H9 (cell line): ENCODE measurements around the gene PPARG. TPM values are rescaled to one million over a fixed set of nuclear protein-coding genes. Genes with fewer than 3 reads are reported as not detected.

Experiments used
- DNase-seq: peaks from one replicate; pipeline ENCODE4 v3.0.0-alpha.2; 2017
- H2AFZ ChIP-seq: one replicate; pipeline ENCODE4 v1.6.1; 2013; ENCODE audit warnings: mild to moderate bottlenecking, low read length, control low read depth, moderate library complexity
- H2AK5ac ChIP-seq: 2 replicates; pipeline ENCODE4 v1.6.1; 2013; ENCODE audit warnings: low read length, control low read depth, mixed read lengths; ENCODE audit not compliant: insufficient read length
- H2BK120ac ChIP-seq: one replicate; pipeline ENCODE4 v1.6.1; 2013; ENCODE audit warnings: low read depth, mild to moderate bottlenecking, low read length, control low read depth, inconsistent platforms; ENCODE audit not compliant: poor library complexity, severe bottlenecking
- H2BK12ac ChIP-seq: 2 replicates; pipeline ENCODE4 v1.6.1; 2013; ENCODE audit warnings: low read length, control low read depth, mixed read lengths, low read depth; ENCODE audit not compliant: insufficient read length
- H2BK15ac ChIP-seq: 2 replicates; pipeline ENCODE4 v1.6.1; 2013; ENCODE audit warnings: low read depth, low read length, control low read depth
- H2BK20ac ChIP-seq: one replicate; pipeline ENCODE4 v1.6.1; 2013; ENCODE audit warnings: low read depth, mild to moderate bottlenecking, low read length, control low read depth, inconsistent platforms; ENCODE audit not compliant: poor library complexity, severe bottlenecking
- H2BK5ac ChIP-seq: 2 replicates; pipeline ENCODE4 v1.6.1; 2013; ENCODE audit warnings: low read length, control low read depth, mixed read lengths; ENCODE audit not compliant: insufficient read length
- H3K14ac ChIP-seq: 2 replicates; pipeline ENCODE4 v1.6.1; 2013; ENCODE audit warnings: low read length, control low read depth; ENCODE audit not compliant: insufficient read depth
- H3K18ac ChIP-seq: 2 replicates; pipeline ENCODE4 v1.6.1; 2013; ENCODE audit warnings: low read depth, mild to moderate bottlenecking, mixed read lengths, low read length, control low read depth; ENCODE audit not compliant: insufficient read length
- H3K23ac ChIP-seq: 2 replicates; pipeline ENCODE4 v1.6.1; 2013; ENCODE audit warnings: low read length, control low read depth, mixed read lengths, low read depth; ENCODE audit not compliant: insufficient read length
- H3K23me2 ChIP-seq: 2 replicates; pipeline ENCODE4 v1.6.1; 2013; ENCODE audit warnings: low read depth, mild to moderate bottlenecking, mixed read lengths, low read length, control low read depth; ENCODE audit not compliant: insufficient read length, poor library complexity, severe bottlenecking
- H3K27ac ChIP-seq: 2 replicates; pipeline ENCODE4 v1.5.1; 2013; ENCODE audit warnings: low read length, control low read depth, mixed read lengths, low read depth; ENCODE audit not compliant: insufficient read length
- H3K27me3 ChIP-seq: 2 replicates; pipeline ENCODE4 v1.6.1; 2013; ENCODE audit warnings: low read length, control low read depth, inconsistent platforms; ENCODE audit not compliant: insufficient read depth
- H3K4ac ChIP-seq: 2 replicates; pipeline ENCODE4 v1.6.1; 2013; ENCODE audit warnings: low read depth, mild to moderate bottlenecking, control low read depth, inconsistent platforms, low read length, moderate library complexity
- H3K4me1 ChIP-seq: 2 replicates; pipeline ENCODE4 v1.6.1; 2013; ENCODE audit warnings: low read length, control low read depth, inconsistent platforms; ENCODE audit not compliant: insufficient read depth
- H3K4me2 ChIP-seq: 2 replicates; pipeline ENCODE4 v1.6.1; 2013; ENCODE audit warnings: low read length, control low read depth, mixed read lengths; ENCODE audit not compliant: insufficient read length, insufficient read depth
- H3K56ac ChIP-seq: 2 replicates; pipeline ENCODE4 v1.6.1; 2013; ENCODE audit warnings: low read depth, mild to moderate bottlenecking, mixed read lengths, low read length, control low read depth; ENCODE audit not compliant: insufficient read length
- H3K79me1 ChIP-seq: 2 replicates; pipeline ENCODE4 v1.6.1; 2013; ENCODE audit warnings: low read depth, mild to moderate bottlenecking, moderate library complexity, low read length, control low read depth, inconsistent platforms; ENCODE audit not compliant: insufficient read depth, poor library complexity, severe bottlenecking
- H3K79me2 ChIP-seq: 2 replicates; pipeline ENCODE4 v1.6.1; 2013; ENCODE audit warnings: low read length, control low read depth, inconsistent platforms; ENCODE audit not compliant: insufficient read depth
- H3K9ac ChIP-seq: 2 replicates; pipeline ENCODE4 v1.6.1; 2013; ENCODE audit warnings: low read length, control low read depth, mixed read lengths; ENCODE audit not compliant: insufficient read length; ENCODE audit errors: extremely low read depth
- H3K9me3 ChIP-seq: one replicate; pipeline ENCODE4 v1.6.1; 2013; ENCODE audit warnings: low read depth, low read length, inconsistent platforms; ENCODE audit not compliant: control insufficient read depth
- H3T11ph ChIP-seq: one replicate; pipeline ENCODE4 v1.6.1; 2013; ENCODE audit warnings: mild to moderate bottlenecking, low read length, control low read depth, inconsistent platforms
- H4K20me1 ChIP-seq: one replicate; pipeline ENCODE4 v1.6.1; 2013; ENCODE audit not compliant: control insufficient read depth, insufficient read length, insufficient read depth
- H4K5ac ChIP-seq: 2 replicates; pipeline ENCODE4 v1.6.1; 2013; ENCODE audit warnings: low read depth, mild to moderate bottlenecking, mixed read lengths, low read length, control low read depth; ENCODE audit not compliant: insufficient read length
- H4K8ac ChIP-seq: replicated peaks from 2 replicates; pipeline ENCODE4 v1.6.1; 2013; ENCODE audit warnings: low read length, control low read depth, mixed read lengths, low read depth; ENCODE audit not compliant: insufficient read length
- H4K91ac ChIP-seq: 2 replicates; pipeline ENCODE4 v1.6.1; 2013; ENCODE audit warnings: low read depth, mild to moderate bottlenecking, moderate library complexity, mixed read lengths, low read length, control low read depth; ENCODE audit not compliant: insufficient read length
- H3K27ac Mint-ChIP-seq, 3 experiments: 2 replicates in 2 of 3; 3 replicates in 1 of 3; pipeline ENCODE4 v1.8.0; 2020 to 2021; ENCODE audit warnings: mixed read lengths in 3 of 3, mild to moderate bottlenecking in 1 of 3, moderate library complexity in 1 of 3
- H3K27me3 Mint-ChIP-seq: 2 replicates; pipeline ENCODE4 v1.8.0; 2021; ENCODE audit warnings: low read depth, mild to moderate bottlenecking, moderate library complexity, mixed read lengths
- H3K36me3 Mint-ChIP-seq, 3 experiments: 2 replicates in 2 of 3; 3 replicates in 1 of 3; pipeline ENCODE4 v1.8.0; 2020 to 2021; ENCODE audit warnings: low read depth in 3 of 3, mixed read lengths in 3 of 3; ENCODE audit not compliant: insufficient read depth in 1 of 3
- H3K4me1 Mint-ChIP-seq, 2 experiments: 2 replicates each; pipeline ENCODE4 v1.8.0; 2020; ENCODE audit warnings: mixed read lengths in 2 of 2
- H3K4me3 Mint-ChIP-seq, 2 experiments: 2 replicates in 1 of 2; 3 replicates in 1 of 2; pipeline ENCODE4 v1.8.0; 2020 to 2021; ENCODE audit warnings: mild to moderate bottlenecking in 2 of 2, mixed read lengths in 2 of 2, moderate library complexity in 1 of 2
- H3K9me3 Mint-ChIP-seq, 2 experiments: 2 replicates in 1 of 2; 3 replicates in 1 of 2; pipeline ENCODE4 v1.8.0; 2020; ENCODE audit warnings: mild to moderate bottlenecking in 2 of 2, mixed read lengths in 2 of 2, moderate library complexity in 1 of 2
- CTCF ChIP-seq: fragments of 200-600 bp; sonication (generic); conservative IDR thresholded peaks from 3 replicates; pipeline ENCODE4 v1.8.0; 2021; ENCODE audit warnings: antibody characterized with exemption, mild to moderate bottlenecking
- WGBS: extraction: QIAGEN DNeasy Blood & Tissue Kit; methylation state at CpG from one replicate; pipeline ENCODE4 v1.1.7; 2013; ENCODE audit warnings: missing lambda C conversion rate, low lambda C conversion rate, mixed read lengths; ENCODE audit not compliant: insufficient read length; ENCODE audit errors: extremely low coverage; 5-methylcytosine and 5-hydroxymethylcytosine counted together
- total RNA-seq: library from RNA; stranded (reverse); gene quantifications from 2 replicates; pipeline ENCODE4 v1.2.1, GENCODE V29; 2021

The PPARG gene
- total RNA-seq, 1 experiment from 2014 or later: 0.42 TPM

- Mint-ChIP-seq H3K27ac (no peak overlapping the region), H3K4me1 (peaks cover 5 to 6% of the 10 kb centered on the region in 2 experiments), H3K36me3 (no peaks in the 10 kb centered on the region), H3K4me3 (no peak overlapping the region), H3K9me3 (no peaks in the 10 kb centered on the region), H3K27me3 (peaks cover 7% of the 10 kb centered on the region)
- Histone ChIP-seq H3K79me1 (no peaks in the 10 kb centered on the region), H3T11ph (no peak overlapping the region), H2AK5ac (no peak overlapping the region), H3K27ac (no peak overlapping the region), H2BK20ac (no peak overlapping the region), H3K4me2 (no peak overlapping the region), H4K91ac (no peak overlapping the region), H3K9me3 (no peaks in the 10 kb centered on the region), H3K4me1 (peaks cover 3% of the 10 kb centered on the region; the same call in 1 of the 2 replicates), H3K23me2 (no peaks in the 10 kb centered on the region), H3K23ac (no peak overlapping the region), H3K18ac (no peak overlapping the region), H2AFZ (no peak overlapping the region), H2BK12ac (no peak overlapping the region), H2BK120ac (no peak overlapping the region), H2BK15ac (no peak overlapping the region), H3K27me3 (no peaks in the 10 kb centered on the region), H3K14ac (no peak overlapping the region), H4K8ac (no peak overlapping the region), H4K5ac (no peak overlapping the region), H3K79me2 (no peaks in the 10 kb centered on the region), H3K9ac (no peak overlapping the region), H3K4ac (no peak overlapping the region), H3K56ac (no peak overlapping the region), H2BK5ac (no peak overlapping the region), H4K20me1 (no peaks in the 10 kb centered on the region)
- no peak for DNase-seq
- TF ChIP-seq CTCF: no peak
- WGBS: no CpG with 5 or more reads among the region's 2 CpGs
Measured at GRCh38 chr3:12352253-12352652, 63.4 kb downstream of the PPARG start.
